ENCODE data around the gene SUCO.

GRCh38 chr1:172488393-172488792, 44.6 kb upstream of the SUCO start:
- TF ChIP-seq CTCF (IDR thresholded peaks at IDR 0.05) = no peak
- TF ChIP-seq POLR2A (IDR thresholded peaks at IDR 0.05) = no peak

Data from lower leg skin (tissue), 3 donors.